Fibroblast of lung (primary cell): ENCODE results near the gene MAGED4. TPM values are rescaled to one million over a fixed set of nuclear protein-coding genes. Genes with fewer than 3 reads are reported as not detected.

ENCODE experiments used
- DNase-seq, 2 donors: peaks; one replicate each; pipeline versions ENCODE4 v3.0.0 to v3.0.0-alpha.2; 2010; ENCODE audit warnings: low read depth in 2 of 2
- H2AFZ ChIP-seq: 2 replicates; pipeline ENCODE4 v1.5.1; 2012; ENCODE audit warnings: low read length, control low read depth, inconsistent platforms
- H3K27ac ChIP-seq: 2 replicates; pipeline ENCODE4 v1.5.1; 2011; ENCODE audit warnings: low read length, control low read depth; ENCODE audit not compliant: insufficient read depth
- H3K27me3 ChIP-seq: 2 replicates; pipeline ENCODE4 v1.5.1; 2011; ENCODE audit warnings: mild to moderate bottlenecking, low read length; ENCODE audit not compliant: control insufficient read depth, insufficient read depth
- H3K36me3 ChIP-seq: 2 replicates; pipeline ENCODE4 v1.5.1; 2011; ENCODE audit warnings: low read length; ENCODE audit not compliant: control insufficient read depth, insufficient read depth
- H3K4me1 ChIP-seq: 2 replicates; pipeline ENCODE4 v1.5.1; 2011; ENCODE audit warnings: low read length; ENCODE audit not compliant: control insufficient read depth, insufficient read depth; ENCODE audit errors: extremely low read depth
- H3K4me2 ChIP-seq: 2 replicates; pipeline ENCODE4 v1.5.1; 2011; ENCODE audit warnings: low read length, control low read depth; ENCODE audit not compliant: insufficient read depth; ENCODE audit errors: extremely low read depth
- H3K4me3 ChIP-seq, 4 experiments: fragments of 200-600 bp in 1 of 4; sonication (generic) in 1 of 4; replicated peaks in 1 of 4; 2 replicates each; pipeline ENCODE4 v1.5.1; 2011 to 2016; ENCODE audit warnings: low read length in 4 of 4, low read depth in 3 of 4, mild to moderate bottlenecking in 3 of 4, control low read depth in 2 of 4, inconsistent platforms in 1 of 4, mixed read lengths in 1 of 4; ENCODE audit not compliant: insufficient read depth in 1 of 4; ENCODE audit errors: control extremely low read depth in 1 of 4
- H3K79me2 ChIP-seq: 2 replicates; pipeline ENCODE4 v1.5.1; 2012; ENCODE audit warnings: mild to moderate bottlenecking, low read length, inconsistent platforms; ENCODE audit not compliant: control insufficient read depth, insufficient read depth
- H3K9ac ChIP-seq: 2 replicates; pipeline ENCODE4 v1.5.1; 2011; ENCODE audit warnings: mild to moderate bottlenecking, low read length, control low read depth; ENCODE audit not compliant: insufficient read depth
- H3K9me3 ChIP-seq: 2 replicates; pipeline ENCODE4 v1.5.1; 2012; ENCODE audit warnings: low read depth, low read length; ENCODE audit not compliant: control insufficient read depth, insufficient read depth
- H4K20me1 ChIP-seq: 2 replicates; pipeline ENCODE4 v1.5.1; 2011; ENCODE audit warnings: low read length; ENCODE audit not compliant: control insufficient read depth, insufficient read depth; ENCODE audit errors: extremely low read depth
- EZH2 ChIP-seq: IDR thresholded peaks from 2 replicates; pipeline ENCODE4 v1.5.1; 2012; ENCODE audit warnings: low read length, control low read depth, mild to moderate bottlenecking; ENCODE audit errors: missing control alignments
- polyA plus RNA-seq, 2 donors: library from polyadenylated mRNA; depleted of rRNA in 1 of 2; stranded (reverse) in 1 of 2; unstranded in 1 of 2; fragments of >200 nt; gene quantifications; 2 replicates each; pipeline ENCODE4 v1.2.1, GENCODE V29; 2011 to 2012; ENCODE audit warnings: missing spikeins in 1 of 2
- total RNA-seq: library from RNA; depleted of rRNA; stranded (reverse); fragments of >200 nt; gene quantifications from 2 replicates; pipeline ENCODE4 v1.2.1, GENCODE V29; 2014
- TF ChIP-seq, protein P1 (sequence below), 2 donors: IDR thresholded peaks in 1 of 2; conservative IDR thresholded peaks in 1 of 2; 1 replicate in 1 of 2; 2 replicates in 1 of 2; pipeline ENCODE4 v1.5.1; 2011 to 2012; ENCODE audit warnings: low read length in 2 of 2, control low read depth in 1 of 2, inconsistent platforms in 1 of 2, low read depth in 1 of 2, mild to moderate bottlenecking in 1 of 2

The MAGED4 gene
- total and polyA plus RNA-seq, 2 donors (not counting 1 experiment from before 2014, with no cell fraction given) = 26.9 to 33.4 TPM

- Histone ChIP-seq H3K4me3 (no peak overlapping the region), H3K36me3 (no peaks in the 10 kb centered on the region), H3K79me2 (no peaks in the 10 kb centered on the region), H3K4me1 (no peaks in the 10 kb centered on the region), H4K20me1 (no peaks in the 10 kb centered on the region), H2AFZ (no peak overlapping the region), H3K4me2 (no peak overlapping the region), H3K9ac (no peak overlapping the region), H3K27ac (no peak overlapping the region), H3K27me3 (no peaks in the 10 kb centered on the region), H3K9me3 (no peaks in the 10 kb centered on the region)
- no peak for DNase-seq
- TF ChIP-seq EZH2 = no peak
- TF ChIP-seq, protein P1, sequence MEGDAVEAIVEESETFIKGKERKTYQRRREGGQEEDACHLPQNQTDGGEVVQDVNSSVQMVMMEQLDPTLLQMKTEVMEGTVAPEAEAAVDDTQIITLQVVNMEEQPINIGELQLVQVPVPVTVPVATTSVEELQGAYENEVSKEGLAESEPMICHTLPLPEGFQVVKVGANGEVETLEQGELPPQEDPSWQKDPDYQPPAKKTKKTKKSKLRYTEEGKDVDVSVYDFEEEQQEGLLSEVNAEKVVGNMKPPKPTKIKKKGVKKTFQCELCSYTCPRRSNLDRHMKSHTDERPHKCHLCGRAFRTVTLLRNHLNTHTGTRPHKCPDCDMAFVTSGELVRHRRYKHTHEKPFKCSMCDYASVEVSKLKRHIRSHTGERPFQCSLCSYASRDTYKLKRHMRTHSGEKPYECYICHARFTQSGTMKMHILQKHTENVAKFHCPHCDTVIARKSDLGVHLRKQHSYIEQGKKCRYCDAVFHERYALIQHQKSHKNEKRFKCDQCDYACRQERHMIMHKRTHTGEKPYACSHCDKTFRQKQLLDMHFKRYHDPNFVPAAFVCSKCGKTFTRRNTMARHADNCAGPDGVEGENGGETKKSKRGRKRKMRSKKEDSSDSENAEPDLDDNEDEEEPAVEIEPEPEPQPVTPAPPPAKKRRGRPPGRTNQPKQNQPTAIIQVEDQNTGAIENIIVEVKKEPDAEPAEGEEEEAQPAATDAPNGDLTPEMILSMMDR (conservative IDR thresholded peaks at IDR 0.05 in 1 of 2, IDR thresholded peaks at IDR 0.05 in 1 of 2; ENCODE audit: low read depth in 1 of 2, low read length in 2 of 2) = peak in 1 of 2 donors; percentile 7
These were observed 32.9 kb downstream of the MAGED4 start for GRCh38 chrX:52217494-52218160.

DNA sequence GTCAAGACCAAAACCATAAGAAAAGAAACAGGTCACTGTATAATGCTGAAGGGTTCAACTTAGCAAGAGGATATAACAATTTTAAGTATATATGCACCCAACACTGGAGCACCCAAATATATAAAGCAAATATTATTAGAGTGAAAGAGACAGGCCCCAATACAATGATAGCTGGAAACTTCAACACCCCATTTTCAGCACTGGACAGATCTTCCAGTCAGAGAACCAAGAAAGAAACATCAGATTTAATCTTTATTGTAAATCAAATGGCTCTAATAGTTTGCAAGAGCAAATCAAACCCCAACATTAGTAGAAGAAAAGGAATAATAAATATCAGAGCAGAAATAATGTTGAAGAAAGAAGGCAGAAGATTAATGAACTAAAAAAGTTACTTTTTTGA lies 36.2 kb downstream of the MAGED4 start:
- Histone ChIP-seq H3K9me3 (no peaks in the 10 kb centered on the region), H3K4me1 (no peaks in the 10 kb centered on the region), H3K4me2 (no peak overlapping the region), H2AFZ (no peak overlapping the region), H4K20me1 (no peaks in the 10 kb centered on the region), H3K9ac (no peak overlapping the region), H3K79me2 (no peaks in the 10 kb centered on the region), H3K36me3 (no peaks in the 10 kb centered on the region), H3K4me3 (no peak overlapping the region), H3K27ac (no peak overlapping the region), H3K27me3 (no peaks in the 10 kb centered on the region)
- DNase-seq = no peak
- TF ChIP-seq EZH2 = no peak
- TF ChIP-seq, protein P1 (conservative IDR thresholded peaks at IDR 0.05 in 1 of 2, IDR thresholded peaks at IDR 0.05 in 1 of 2; ENCODE audit: low read depth in 1 of 2, low read length in 2 of 2) = no peak

Other genes starting within 250 kb of the MAGED4 start
- gene MAGED4B, start 115.7 kb upstream of the MAGED4 start, total RNA-seq = 22.1 and 23.5 TPM in 2 replicates
- 29.3 and 44.4 TPM in 2 replicates for gene MAGED4B, start 115.7 kb upstream of the MAGED4 start, polyA plus RNA-seq
- not detected in 2 replicates for gene XAGE2, start 184.1 kb downstream of the MAGED4 start, total RNA-seq
- gene XAGE2, start 184.1 kb downstream of the MAGED4 start, polyA plus RNA-seq = not detected in 2 replicates